PC-9 (cell line): ENCODE results near the gene LYST. TPM values are rescaled to one million over a fixed set of nuclear protein-coding genes. Genes with fewer than 3 reads are reported as not detected.

Experiments used
- BruUV-seq: library from RNA; stranded (reverse); fragments of 400-500 nt; replicated peaks from 2 replicates; lab custom pipeline; 2021; lab: Mats Ljungman, UMichigan
- CTCF ChIA-PET: fragments of 300-600 bp; sonication (Branson Sonifier 250); formaldehyde crosslinking; loops from one replicate; lab custom pipeline; 2022; ENCODE audit warnings: antibody characterized with exemption; lab: Charles Lee
- POLR2A ChIA-PET: fragments of 300-600 bp; sonication (Branson Sonifier 250); formaldehyde crosslinking; loops from one replicate; lab custom pipeline; 2022; ENCODE audit warnings: antibody characterized with exemption; ENCODE audit not compliant: unreplicated experiment; lab: Charles Lee
- DNase-seq, 2 experiments: peaks; one replicate each; pipeline versions ENCODE4 v3.0.0 to v3.0.0-alpha.2; 2015 to 2022; ENCODE audit warnings: mixed read lengths in 1 of 2
- H2AFZ ChIP-seq: fragments of 200-600 bp; sonication (generic); 2 replicates; pipeline ENCODE4 v1.8.1; 2017; ENCODE audit warnings: antibody characterized with exemption
- H3F3A ChIP-seq: fragments of 200-600 bp; sonication (generic); 2 replicates; pipeline ENCODE4 v1.8.1; 2017; ENCODE audit warnings: antibody characterized with exemption, mild to moderate bottlenecking, low read depth; ENCODE audit not compliant: insufficient read depth
- H3K27ac ChIP-seq: fragments of 200-600 bp; sonication (generic); 2 replicates; pipeline ENCODE4 v1.6.1; 2016; ENCODE audit warnings: mixed run types
- H3K27me3 ChIP-seq: fragments of 200-600 bp; sonication (generic); 2 replicates; pipeline ENCODE4 v1.6.1; 2016; ENCODE audit warnings: low read depth, mixed run types; ENCODE audit not compliant: insufficient read depth
- H3K36me3 ChIP-seq: fragments of 200-600 bp; sonication (generic); 2 replicates; pipeline ENCODE4 v1.6.1; 2016; ENCODE audit warnings: low read depth, mixed run types
- H3K4me1 ChIP-seq: fragments of 200-600 bp; sonication (generic); replicated peaks from 2 replicates; pipeline ENCODE4 v1.6.1; 2016; ENCODE audit warnings: mixed run types; ENCODE audit not compliant: insufficient read depth
- H3K4me2 ChIP-seq: fragments of 200-600 bp; sonication (generic); 2 replicates; pipeline ENCODE4 v1.6.1; 2017; ENCODE audit warnings: mixed run types
- H3K4me3 ChIP-seq: fragments of 200-600 bp; sonication (generic); 2 replicates; pipeline ENCODE4 v1.6.1; 2016; ENCODE audit warnings: mixed run types
- H3K79me2 ChIP-seq: fragments of 200-600 bp; sonication (generic); 2 replicates; pipeline ENCODE4 v1.6.1; 2017; ENCODE audit warnings: low read depth, mixed run types
- H3K9me2 ChIP-seq: fragments of 200-600 bp; sonication (generic); 2 replicates; pipeline ENCODE4 v1.8.1; 2017; ENCODE audit warnings: mild to moderate bottlenecking; ENCODE audit not compliant: insufficient read depth
- H3K9me3 ChIP-seq: fragments of 200-600 bp; sonication (generic); 2 replicates; pipeline ENCODE4 v1.8.1; 2016; ENCODE audit warnings: low read depth; ENCODE audit not compliant: insufficient read depth
- H4K20me1 ChIP-seq: fragments of 200-600 bp; sonication (generic); 2 replicates; pipeline ENCODE4 v1.8.1; 2017; ENCODE audit not compliant: insufficient read depth
- CTCF ChIP-seq: fragments of 200-600 bp; sonication (generic); conservative IDR thresholded peaks from 2 replicates; pipeline ENCODE4 v1.6.1; 2017; ENCODE audit warnings: mixed run types, antibody characterized with exemption, mild to moderate bottlenecking, moderate library complexity
- EZH2 ChIP-seq: fragments of 200-600 bp; sonication (generic); IDR thresholded peaks from 2 replicates; pipeline ENCODE4 v1.8.0; 2017; ENCODE audit warnings: antibody characterized with exemption, low read depth
- intact Hi-C: fragments of 100-400 bp; cut with micrococcal nuclease; formaldehyde crosslinking; loops from one replicate; pipeline ENCODE4 v1.10.0; 2022; ENCODE audit not compliant: unreplicated experiment
- total RNA-seq: library from RNA; stranded (reverse); gene quantifications from 2 replicates; pipeline ENCODE4 v1.2.3, GENCODE V29; 2021

LYST gene
- total RNA-seq, 1 experiment from 2014 or later = 14.1 TPM

DNA sequence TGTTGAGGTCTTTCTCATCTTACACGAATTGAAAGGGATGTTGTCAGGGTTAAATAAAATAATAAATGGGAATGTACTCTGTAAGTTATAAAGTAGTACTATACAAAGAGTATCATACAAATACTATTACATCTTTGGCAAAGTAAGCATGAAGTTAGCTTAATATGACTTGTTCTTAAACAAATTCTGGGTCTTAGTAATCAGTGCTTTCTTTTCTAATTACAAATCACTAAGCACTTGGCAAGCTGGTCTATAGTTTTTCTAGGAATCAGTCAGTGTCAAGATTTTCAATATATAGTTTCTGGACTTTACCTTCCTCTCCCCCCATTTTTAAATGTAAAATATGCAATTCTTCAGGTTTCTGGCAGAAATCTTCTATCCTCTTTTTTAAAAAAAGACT is 6.9 kb downstream of the LYST start:
- Histone ChIP-seq H3K4me2 (no peak overlapping the region), H3K4me1 (peaks cover under 1% of the 10 kb centered on the region; the same call in 1 of the 2 replicates), H3K9me2 (no peaks in the 10 kb centered on the region), H3K36me3 (no peaks in the 10 kb centered on the region), H3K27ac (no peak overlapping the region), H3K4me3 (no peak overlapping the region), H3F3A (no peaks in the 10 kb centered on the region), H3K27me3 (no peaks in the 10 kb centered on the region), H3K79me2 (peaks cover 18% of the 10 kb centered on the region; the same call in 1 of the 2 replicates), H4K20me1 (no peaks in the 10 kb centered on the region; the same call in 1 of the 2 replicates), H2AFZ (no peak overlapping the region), H3K9me3 (no peaks in the 10 kb centered on the region)
- ChIA-PET CTCF (no interaction called here), POLR2A (no interaction called here)
- TF ChIP-seq CTCF = no peak
- no peak for TF ChIP-seq EZH2
- intact Hi-C loops = no loop called here
- BruUV-seq = no TSS peak
- DNase-seq = no peak

GRCh38 chr1:235858766-235859165 is 7.9 kb downstream of the LYST start:
- H3K27ac ChIP-seq = no peak overlapping the region
- no peaks in the 10 kb centered on the region for H3K9me3 ChIP-seq
- TF ChIP-seq EZH2 (no peak), CTCF (no peak)
- POLR2A ChIA-PET = no interaction called here
- CTCF ChIA-PET = no interaction called here
- H2AFZ ChIP-seq = no peak overlapping the region
- no peaks in the 10 kb centered on the region for H3F3A ChIP-seq
- BruUV-seq = no TSS peak
- H4K20me1 ChIP-seq = no peaks in the 10 kb centered on the region; the same call in 1 of the 2 replicates
- no peaks in the 10 kb centered on the region for H3K36me3 ChIP-seq
- no peak overlapping the region for H3K4me2 ChIP-seq
- DNase-seq = no peak
- H3K4me3 ChIP-seq = no peak overlapping the region
- no peaks in the 10 kb centered on the region for H3K4me1 ChIP-seq
- no peaks in the 10 kb centered on the region for H3K27me3 ChIP-seq
- H3K9me2 ChIP-seq = no peaks in the 10 kb centered on the region
- H3K79me2 ChIP-seq = peaks cover 9% of the 10 kb centered on the region; the same call in 1 of the 2 replicates
- intact Hi-C loops = no loop called here

- ChIA-PET POLR2A (no interaction called here), CTCF (interaction anchor here (0.6 to 0.9 kb wide), 2 partner anchors 8 to 14 kb away, joined by 3 to 4 read pairs; no protein-coding TSS in a partner anchor)
- Histone ChIP-seq H3K27ac (no peak overlapping the region), H2AFZ (no peak overlapping the region), H3K27me3 (no peaks in the 10 kb centered on the region), H3K36me3 (no peaks in the 10 kb centered on the region), H3K9me2 (no peaks in the 10 kb centered on the region), H3K9me3 (no peaks in the 10 kb centered on the region), H3K4me3 (no peak overlapping the region), H3K4me2 (no peak overlapping the region), H3K4me1 (no peaks in the 10 kb centered on the region), H4K20me1 (no peaks in the 10 kb centered on the region; the same call in 1 of the 2 replicates), H3F3A (no peaks in the 10 kb centered on the region), H3K79me2 (peaks cover 1% of the 10 kb centered on the region; the same call in 1 of the 2 replicates)
- no peak for TF ChIP-seq EZH2
- no peak for TF ChIP-seq CTCF
- DNase-seq = no peak
- BruUV-seq = no TSS peak
- intact Hi-C loops = no loop called here
Observed at GRCh38 chr1:235857756-235858155, 8.9 kb downstream of the LYST start.
